Vagina (tissue), 2 donors: Measurements from ENCODE around the gene COX4I2. TPM values are rescaled to one million over a fixed set of nuclear protein-coding genes. Genes with fewer than 3 reads are reported as not detected.
A peak's percentile ranks its signal among the peaks of the same experiment; 100 is the strongest.

ENCODE experiments used
- DNase-seq, 2 donors: peaks; one replicate each; pipeline ENCODE4 v3.0.0-alpha.2; 2017; ENCODE audit errors: extremely low spot score in 2 of 2
- H3K27ac ChIP-seq: fragments of 200-600 bp; sonication (generic); one replicate; pipeline ENCODE4 v1.5.1; 2019
- H3K27me3 ChIP-seq: fragments of 200-600 bp; sonication (generic); one replicate; pipeline ENCODE4 v1.5.1; 2019
- H3K36me3 ChIP-seq, 2 donors: fragments of 200-600 bp; sonication (generic); one replicate each; pipeline ENCODE4 v1.5.1; 2017 to 2019
- H3K4me1 ChIP-seq: fragments of 200-600 bp; sonication (generic); one replicate; pipeline ENCODE4 v1.5.1; 2019
- H3K4me3 ChIP-seq, 2 donors: fragments of 200-600 bp; sonication (generic); 1 replicate in 1 of 2; 2 replicates in 1 of 2; pipeline ENCODE4 v1.5.1; 2016 to 2019
- H3K9me3 ChIP-seq: fragments of 200-600 bp; sonication (generic); one replicate; pipeline ENCODE4 v1.5.1; 2019
- POLR2A ChIP-seq, 2 donors: fragments of 450-650 bp; IDR thresholded peaks; one replicate each; pipeline ENCODE4 v1.6.1; 2017; ENCODE audit warnings: antibody characterized with exemption in 2 of 2, mild to moderate bottlenecking in 2 of 2, moderate library complexity in 2 of 2
- POLR2AphosphoS5 ChIP-seq, 2 donors: sonication (generic); formaldehyde crosslinking; IDR thresholded peaks; one replicate each; pipeline ENCODE4 v1.9.0; 2017; ENCODE audit warnings: antibody characterized with exemption in 2 of 2, mild to moderate bottlenecking in 2 of 2, low read depth in 1 of 2; ENCODE audit not compliant: insufficient read depth in 1 of 2
- intact Hi-C: fragments of 100-400 bp; cut with DNase I; formaldehyde crosslinking; loops from one replicate; pipeline ENCODE4 v1.15.1; 2023
- total RNA-seq: library from RNA; depleted of rRNA; stranded (reverse); fragments of >200 nt; gene quantifications from one replicate; pipeline ENCODE4 v1.2.3, GENCODE V29; 2016
- TF ChIP-seq, protein P1 (sequence below), 3 experiments: fragments of 450-650 bp in 2 of 3; fragments of 200-600 bp in 1 of 3; sonication (generic) in 1 of 3; IDR thresholded peaks; one replicate each; pipeline ENCODE4 v1.5.1; 2017 to 2019; ENCODE audit warnings: antibody characterized with exemption in 3 of 3, mild to moderate bottlenecking in 2 of 3, moderate library complexity in 2 of 3

The COX4I2 gene
- total RNA-seq, 1 donor from 2014 or later, result 2.5 TPM

- Histone ChIP-seq H3K27me3 (no peaks in the 10 kb centered on the region), H3K36me3 (no peaks in the 10 kb centered on the region), H3K4me3 (peak overlapping the region; percentile 9 to 17), H3K4me1 (peaks cover 95% of the 10 kb centered on the region), H3K9me3 (no peaks in the 10 kb centered on the region), H3K27ac (peak overlapping the region; percentile 83)
- intact Hi-C loops, result no loop called here
- TF ChIP-seq, protein P1, sequence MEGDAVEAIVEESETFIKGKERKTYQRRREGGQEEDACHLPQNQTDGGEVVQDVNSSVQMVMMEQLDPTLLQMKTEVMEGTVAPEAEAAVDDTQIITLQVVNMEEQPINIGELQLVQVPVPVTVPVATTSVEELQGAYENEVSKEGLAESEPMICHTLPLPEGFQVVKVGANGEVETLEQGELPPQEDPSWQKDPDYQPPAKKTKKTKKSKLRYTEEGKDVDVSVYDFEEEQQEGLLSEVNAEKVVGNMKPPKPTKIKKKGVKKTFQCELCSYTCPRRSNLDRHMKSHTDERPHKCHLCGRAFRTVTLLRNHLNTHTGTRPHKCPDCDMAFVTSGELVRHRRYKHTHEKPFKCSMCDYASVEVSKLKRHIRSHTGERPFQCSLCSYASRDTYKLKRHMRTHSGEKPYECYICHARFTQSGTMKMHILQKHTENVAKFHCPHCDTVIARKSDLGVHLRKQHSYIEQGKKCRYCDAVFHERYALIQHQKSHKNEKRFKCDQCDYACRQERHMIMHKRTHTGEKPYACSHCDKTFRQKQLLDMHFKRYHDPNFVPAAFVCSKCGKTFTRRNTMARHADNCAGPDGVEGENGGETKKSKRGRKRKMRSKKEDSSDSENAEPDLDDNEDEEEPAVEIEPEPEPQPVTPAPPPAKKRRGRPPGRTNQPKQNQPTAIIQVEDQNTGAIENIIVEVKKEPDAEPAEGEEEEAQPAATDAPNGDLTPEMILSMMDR (IDR thresholded peaks at IDR 0.05), result no peak
- TF ChIP-seq POLR2A (IDR thresholded peaks at IDR 0.05) (no peak), POLR2AphosphoS5 (IDR thresholded peaks at IDR 0.05; ENCODE audit: insufficient read depth in 1 of 2, low read depth in 1 of 2) (peak; percentile 43 to 51)
- no peak for DNase-seq
Observed at GRCh38 chr20:31674895-31675827, 37.4 kb downstream of the COX4I2 start.

DNA sequence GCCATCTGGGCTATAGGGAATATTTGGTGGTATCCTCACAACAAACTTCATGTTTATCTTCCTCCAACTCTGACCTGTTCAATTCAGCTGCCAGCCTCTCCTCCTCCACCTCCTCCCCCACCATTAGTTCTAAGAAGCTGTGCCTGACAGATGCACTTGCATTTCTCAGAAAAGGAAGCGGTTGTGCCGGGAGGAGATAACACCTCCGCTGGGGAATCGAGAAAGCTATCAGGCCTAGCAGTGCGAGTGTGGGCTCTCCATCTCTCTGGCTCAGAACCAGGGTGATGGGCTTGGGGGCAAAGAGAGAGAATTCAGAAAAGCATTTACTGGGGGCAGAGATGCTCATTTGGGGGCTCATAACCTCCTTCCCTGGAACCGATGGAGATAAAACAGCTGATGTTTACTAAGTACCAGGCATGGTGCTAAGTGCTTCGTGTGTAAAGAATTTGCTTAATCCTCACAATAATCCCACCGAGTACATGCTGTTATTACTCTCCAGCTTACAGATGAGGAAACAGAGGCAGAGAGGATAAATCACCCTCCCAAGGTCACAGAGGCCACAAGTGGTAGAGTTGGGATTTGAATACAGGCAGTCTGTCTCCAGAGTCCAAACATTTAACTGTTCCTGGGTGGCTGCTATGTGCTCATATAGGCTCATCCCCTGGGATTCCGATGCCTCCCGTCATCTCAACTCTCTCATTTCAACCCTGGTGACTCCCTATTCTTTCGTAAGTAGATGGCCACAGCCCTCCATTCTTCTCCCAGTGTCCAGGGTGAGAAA is 38.3 kb downstream of the COX4I2 start:
- Histone ChIP-seq H3K27me3 (no peaks in the 10 kb centered on the region), H3K27ac (peak overlapping the region; percentile 83), H3K4me3 (peak overlapping the region; percentile 9 to 17), H3K36me3 (no peaks in the 10 kb centered on the region), H3K9me3 (no peaks in the 10 kb centered on the region), H3K4me1 (peaks cover 96% of the 10 kb centered on the region)
- no peak for DNase-seq
- TF ChIP-seq POLR2AphosphoS5 (IDR thresholded peaks at IDR 0.05; ENCODE audit: insufficient read depth in 1 of 2, low read depth in 1 of 2) (no peak), POLR2A (IDR thresholded peaks at IDR 0.05) (no peak)
- TF ChIP-seq, protein P1 (IDR thresholded peaks at IDR 0.05), result no peak
- intact Hi-C loops, result no loop called here

- Histone ChIP-seq H3K27ac (peak overlapping the region; percentile 83), H3K4me1 (peaks cover 97% of the 10 kb centered on the region), H3K27me3 (no peaks in the 10 kb centered on the region), H3K9me3 (no peaks in the 10 kb centered on the region), H3K36me3 (no peaks in the 10 kb centered on the region), H3K4me3 (no peak overlapping the region)
- intact Hi-C loops, result no loop called here
- no peak for TF ChIP-seq POLR2AphosphoS5 (IDR thresholded peaks at IDR 0.05; ENCODE audit: insufficient read depth in 1 of 2, low read depth in 1 of 2)
- no peak for TF ChIP-seq POLR2A (IDR thresholded peaks at IDR 0.05)
- TF ChIP-seq, protein P1 (IDR thresholded peaks at IDR 0.05), result no peak
- no peak for DNase-seq
Observed at GRCh38 chr20:31676609-31676989, 38.9 kb downstream of the COX4I2 start.

DNA sequence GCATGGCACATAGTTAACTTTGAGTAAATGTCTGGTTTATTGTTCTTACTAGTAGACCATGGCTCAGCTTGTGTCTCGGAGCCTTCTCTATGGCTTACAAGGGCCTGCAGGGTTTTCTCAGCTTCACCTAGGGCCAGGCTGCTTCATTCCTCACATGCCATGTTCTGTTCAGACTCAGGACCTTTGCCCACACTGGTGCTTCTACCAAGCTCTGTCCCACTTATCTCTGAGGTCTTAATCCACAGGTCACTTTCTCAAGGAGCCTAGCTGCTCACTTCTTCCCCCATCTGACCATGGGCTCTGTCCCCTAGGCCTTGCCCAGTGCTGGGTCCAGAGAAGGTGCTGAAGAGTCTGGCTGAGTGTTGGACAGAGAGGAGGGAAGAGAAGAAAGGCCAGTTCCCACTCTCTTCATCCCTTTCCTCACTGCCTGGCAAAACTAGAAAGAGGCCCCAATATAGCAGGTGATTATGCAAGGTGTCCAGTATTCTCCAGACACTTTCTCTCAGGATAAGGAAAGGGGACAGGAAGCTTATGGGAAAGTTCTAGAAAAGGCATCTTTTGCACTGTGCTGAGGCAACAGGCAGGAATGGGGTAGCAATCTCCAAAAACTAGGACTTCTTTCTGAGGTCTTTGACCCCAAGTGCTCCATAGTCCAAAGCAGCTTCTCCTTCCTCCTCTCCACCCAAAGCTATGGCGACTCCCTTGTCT is 40.0 kb downstream of the COX4I2 start:
- H3K9me3 ChIP-seq, result no peaks in the 10 kb centered on the region
- H3K27ac ChIP-seq, result no peak overlapping the region
- no peak overlapping the region for H3K4me3 ChIP-seq
- no peak for TF ChIP-seq POLR2AphosphoS5 (IDR thresholded peaks at IDR 0.05; ENCODE audit: insufficient read depth in 1 of 2, low read depth in 1 of 2)
- no peak for TF ChIP-seq POLR2A (IDR thresholded peaks at IDR 0.05)
- TF ChIP-seq, protein P1 (IDR thresholded peaks at IDR 0.05), result no peak
- H3K4me1 ChIP-seq, result peaks cover 91% of the 10 kb centered on the region
- DNase-seq, result no peak
- no peaks in the 10 kb centered on the region for H3K36me3 ChIP-seq
- intact Hi-C loops, result no loop called here
- no peaks in the 10 kb centered on the region for H3K27me3 ChIP-seq
